Fibroblast of lung (primary cell): ENCODE results near the gene FAM107A.

Source experiments
- CTCF ChIP-seq, 2 donors: IDR thresholded peaks in 1 of 2; conservative IDR thresholded peaks in 1 of 2; 1 replicate in 1 of 2; 2 replicates in 1 of 2; pipeline ENCODE4 v1.5.1; 2011 to 2012; ENCODE audit warnings: low read length in 2 of 2, control low read depth in 1 of 2, inconsistent platforms in 1 of 2, low read depth in 1 of 2, mild to moderate bottlenecking in 1 of 2
- EZH2 ChIP-seq: IDR thresholded peaks from 2 replicates; pipeline ENCODE4 v1.5.1; 2012; ENCODE audit warnings: low read length, control low read depth, mild to moderate bottlenecking; ENCODE audit errors: missing control alignments

GRCh38 chr3:58573640-58574039, 3.6 kb downstream of the FAM107A start:
- TF ChIP-seq CTCF (conservative IDR thresholded peaks at IDR 0.05 in 1 of 2, IDR thresholded peaks at IDR 0.05 in 1 of 2; ENCODE audit: low read depth in 1 of 2, low read length in 2 of 2) = no peak
- TF ChIP-seq EZH2 = no peak
